Activated naive CD8-positive, alpha-beta T cell treated with anti-CD3 and anti-CD28 coated beads, Interleukin-2, amount 50 U/mL, for 16 hours (primary cell): ENCODE measurements around the gene MRPS9.
A peak's percentile ranks its signal among the peaks of the same experiment; 100 is the strongest.

Experiments used
- DNase-seq: peaks from one replicate; pipeline ENCODE4 v3.0.0-alpha.2; 2020; ENCODE audit warnings: low read depth, low spot score

MRPS9 gene

DNA sequence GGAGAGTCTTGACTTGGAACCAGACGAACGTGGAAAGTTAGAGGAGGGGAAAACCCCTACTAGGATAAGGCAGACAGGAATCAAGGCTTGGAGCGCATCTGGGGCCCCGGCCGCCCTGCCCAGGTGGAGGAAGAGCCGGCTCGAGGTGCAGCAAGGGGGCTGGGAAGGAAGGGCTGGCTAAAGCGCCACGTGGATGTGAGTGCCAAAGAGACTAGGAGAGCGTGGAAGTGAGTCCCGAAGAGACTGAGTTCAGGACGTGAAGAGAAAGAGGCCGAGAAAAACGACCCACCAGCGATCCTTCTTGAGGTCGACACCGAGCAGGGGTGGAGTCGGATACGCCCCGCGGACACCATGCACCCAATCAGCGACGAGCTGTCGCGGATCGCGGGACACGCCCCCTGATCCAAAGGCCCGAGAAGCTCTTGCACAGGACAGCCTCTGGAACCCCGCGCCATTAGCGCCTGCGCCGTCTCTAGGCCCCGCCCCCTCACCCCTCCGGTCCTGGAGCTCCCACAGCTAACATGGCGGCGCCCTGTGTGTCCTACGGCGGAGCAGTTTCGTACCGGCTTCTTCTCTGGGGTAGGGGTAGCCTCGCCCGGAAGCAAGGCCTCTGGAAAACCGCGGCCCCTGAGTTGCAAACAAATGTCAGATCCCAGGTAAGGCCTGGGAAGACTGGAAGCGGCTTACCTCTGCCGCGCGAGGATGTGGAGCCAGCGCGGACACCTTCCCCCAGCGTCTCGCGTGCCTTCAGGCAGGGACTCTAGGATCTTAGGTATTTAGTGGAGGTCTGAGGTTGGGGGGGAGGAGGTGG, at the start of gene MRPS9:
TSS of gene MRPS9 (plus strand) at position 498 of the 811 bp plus-strand sequence. CDS start at position 522, 24 bp downstream.
- peak; percentile 99 for DNase-seq

- DNase-seq, result no peak
These were observed 32.5 kb upstream of the MRPS9 start for GRCh38 chr2:105005181-105005951.

DNA sequence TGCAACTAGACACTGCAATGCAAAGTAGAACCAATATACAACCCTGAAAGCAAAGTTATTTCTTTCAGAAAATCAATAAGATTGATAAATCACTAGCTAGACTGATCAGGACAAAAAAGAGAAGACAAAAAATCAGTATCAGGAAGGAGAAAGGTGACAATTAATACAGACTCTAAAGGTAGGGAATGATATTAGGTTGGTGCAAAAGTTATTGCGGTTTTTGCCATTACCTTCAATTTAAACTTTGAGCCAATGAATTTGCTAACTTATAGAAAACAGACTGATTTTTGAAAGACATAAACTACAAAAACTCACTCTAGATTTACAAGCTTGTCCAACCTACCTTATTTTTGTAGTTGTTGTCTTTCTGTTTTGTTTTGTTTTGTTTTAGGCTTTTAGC, 30.5 kb upstream of the MRPS9 start:
- DNase-seq, result no peak

- DNase-seq, result no peak
These were observed 5.4 kb upstream of the MRPS9 start for GRCh38 chr2:105032476-105032875.

GRCh38 chr2:105034170-105034569, 3.7 kb upstream of the MRPS9 start:
- DNase-seq, result no peak

DNA sequence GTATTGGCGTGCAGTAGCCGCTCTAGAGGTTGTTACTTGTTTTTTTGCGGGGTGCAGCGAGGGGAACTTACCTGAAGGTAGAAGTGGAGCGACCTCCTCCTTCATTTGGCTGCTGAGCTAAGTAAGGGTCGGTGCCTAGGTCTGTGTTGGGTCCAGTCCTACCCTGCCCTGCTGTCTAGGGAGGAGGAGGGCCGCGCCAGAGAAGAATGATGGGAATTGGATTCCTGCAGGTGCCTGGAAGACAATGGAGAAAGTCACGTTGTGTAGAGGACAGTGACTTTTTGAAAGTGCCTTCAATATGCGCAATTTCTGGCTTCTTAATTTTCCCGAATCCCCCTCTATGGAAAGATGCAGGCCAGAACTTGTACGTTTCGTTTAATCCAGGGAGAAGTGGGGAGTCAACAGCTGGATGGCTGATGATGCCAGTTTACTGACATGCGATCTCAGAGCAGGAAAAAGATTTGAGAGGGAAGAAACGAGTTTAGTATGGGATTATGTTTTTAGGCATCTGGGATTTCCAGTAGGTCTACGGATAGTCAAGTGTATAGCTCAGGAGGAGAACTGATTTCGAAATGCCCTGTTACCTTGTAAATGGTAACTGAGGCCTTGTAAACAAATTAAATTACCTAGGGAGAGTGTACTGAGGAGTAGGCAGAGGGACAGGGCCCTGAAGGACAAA, 653 bp downstream of the MRPS9 start:
- DNase-seq, result no peak

DNA sequence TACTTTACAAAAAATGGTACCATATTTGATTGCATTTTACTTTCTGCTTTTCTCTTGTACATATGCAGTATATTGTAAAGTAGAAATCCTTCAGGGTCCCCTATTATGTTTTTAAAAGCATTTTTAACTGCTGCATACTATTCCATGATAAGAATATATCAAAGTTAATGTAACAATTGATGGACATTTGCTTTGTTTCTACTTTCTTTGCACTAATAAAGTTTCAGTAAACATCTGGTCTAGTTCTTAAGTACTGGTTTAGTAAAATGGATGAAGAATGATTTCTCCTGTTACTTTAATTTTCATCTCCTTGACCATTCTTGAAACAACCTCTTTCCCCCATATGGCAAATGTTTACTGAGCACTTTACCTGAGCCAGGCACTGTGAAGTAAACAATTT, 1.7 kb downstream of the MRPS9 start:
- DNase-seq, result no peak

DNA sequence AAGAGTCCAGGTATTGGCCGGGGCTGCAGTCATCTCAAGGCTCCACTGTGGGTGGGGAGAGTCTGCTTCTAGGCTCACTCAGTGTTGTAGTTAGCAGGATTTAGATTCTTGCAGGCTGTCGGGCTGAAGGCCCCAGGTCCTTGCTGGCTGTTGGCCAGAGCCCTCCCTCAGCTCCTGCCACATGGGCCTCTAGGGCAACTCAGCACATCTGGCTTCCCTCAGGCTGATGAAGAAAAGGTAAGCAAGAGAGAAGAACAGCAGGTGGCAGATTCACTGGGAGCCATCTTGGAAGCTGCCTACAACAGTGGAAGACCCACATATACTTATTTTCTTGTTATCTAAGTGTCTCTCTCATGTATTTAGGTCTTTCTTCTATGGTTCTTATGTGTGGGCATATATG, 4.3 kb downstream of the MRPS9 start:
- no peak for DNase-seq

DNA sequence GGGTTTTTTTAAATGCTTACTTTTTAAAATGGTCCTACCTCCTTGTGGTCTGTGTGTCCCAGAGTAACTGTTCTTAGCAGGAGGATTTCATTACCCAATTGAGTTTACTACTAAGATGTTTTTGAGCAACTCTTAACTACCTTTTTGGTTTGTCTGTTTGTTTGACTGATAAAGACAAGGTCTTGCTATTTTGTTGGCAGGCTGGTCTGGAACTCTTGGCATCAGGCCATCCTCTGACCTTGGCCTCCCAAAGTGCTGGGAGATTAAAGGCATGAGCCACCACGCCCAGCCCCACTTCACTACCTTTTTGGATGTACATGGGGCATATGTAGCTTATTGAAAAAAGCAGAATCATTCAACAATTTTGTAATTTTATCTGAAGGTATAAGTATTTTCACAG, 14.9 kb downstream of the MRPS9 start:
- DNase-seq, result no peak

DNA sequence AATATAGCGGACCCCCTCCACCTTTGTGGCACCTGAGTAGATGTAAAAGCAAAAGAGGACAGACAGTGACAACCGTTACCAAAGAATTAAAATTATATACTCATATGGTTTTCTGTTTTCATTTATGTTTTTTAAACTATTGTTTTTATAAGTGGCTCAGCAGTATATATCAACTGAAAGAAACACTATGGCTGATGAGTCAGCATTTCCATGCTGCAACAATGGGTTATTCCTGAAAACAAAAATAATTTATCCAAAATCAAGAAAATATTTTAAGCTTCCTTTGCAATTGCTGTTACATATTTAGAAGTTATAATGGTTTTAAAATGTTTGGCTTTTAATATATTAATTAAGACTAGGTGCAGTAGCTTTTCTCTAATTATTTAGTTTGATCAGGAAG, 17.7 kb downstream of the MRPS9 start:
- DNase-seq, result no peak

GRCh38 chr2:105056245-105056644, 18.4 kb downstream of the MRPS9 start:
- no peak for DNase-seq

- DNase-seq, result no peak
These were observed 19.1 kb downstream of the MRPS9 start for GRCh38 chr2:105057005-105057404.

- no peak for DNase-seq
These were observed 23.7 kb downstream of the MRPS9 start for GRCh38 chr2:105061560-105061959.

DNA sequence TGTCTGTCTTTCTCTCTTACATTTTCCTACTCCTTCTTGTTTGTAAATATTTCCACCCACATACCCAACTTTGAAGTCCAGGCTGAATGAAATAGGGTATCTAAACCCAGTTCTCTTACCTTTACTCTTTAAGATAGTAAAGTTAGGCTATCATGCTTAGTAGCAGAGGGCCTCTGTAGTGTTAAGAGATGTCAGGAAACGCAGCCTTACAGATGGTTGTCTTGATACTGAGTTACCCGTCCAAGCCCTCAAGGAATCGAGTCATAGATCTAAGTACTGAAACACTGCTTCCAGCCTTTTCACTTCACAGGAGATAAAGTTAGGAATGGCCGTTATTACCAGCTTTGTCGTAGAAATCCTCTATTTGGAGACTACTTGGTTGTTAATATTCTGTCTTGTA, 24.3 kb downstream of the MRPS9 start:
- no peak for DNase-seq

DNA sequence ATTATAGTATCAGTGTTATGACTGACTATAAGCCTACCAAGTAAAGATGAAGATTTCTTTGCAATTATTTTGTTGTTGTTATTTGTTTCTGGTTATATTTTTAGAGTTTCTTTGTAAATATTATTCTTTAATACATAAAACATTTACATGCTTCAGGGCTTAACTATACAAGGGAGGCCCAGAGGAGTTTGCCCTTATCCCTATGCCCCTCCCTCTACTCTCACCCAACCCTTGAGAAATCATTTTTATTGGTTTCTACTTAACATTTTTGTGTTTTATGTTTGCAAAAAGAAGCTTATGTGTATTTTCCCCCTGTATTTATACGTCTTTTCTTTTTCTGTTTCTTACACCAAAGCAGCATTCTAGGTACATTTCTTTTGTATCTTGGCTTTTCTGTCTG, 30.5 kb downstream of the MRPS9 start:
- DNase-seq, result no peak

DNA sequence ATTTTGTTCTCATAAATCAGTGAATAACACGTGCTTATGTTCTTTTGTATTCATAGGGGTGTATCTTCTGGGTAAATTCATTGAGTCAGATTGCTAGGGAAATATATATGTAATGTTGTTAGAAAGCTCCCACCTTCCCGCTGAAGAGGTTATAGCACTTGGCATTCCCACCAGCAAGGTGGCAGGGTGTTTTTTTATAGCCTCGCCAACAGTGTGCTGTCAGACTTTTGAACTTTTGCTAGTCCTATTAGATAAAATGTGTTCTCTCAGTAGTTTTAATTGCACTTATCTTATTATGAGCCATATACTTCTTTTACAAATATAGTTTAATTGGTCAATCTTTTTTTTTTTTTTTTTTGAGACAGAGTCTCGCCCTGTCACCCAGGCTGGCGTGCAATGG, 31.0 kb downstream of the MRPS9 start:
- DNase-seq, result no peak

- no peak for DNase-seq
These were observed 32.4 kb downstream of the MRPS9 start for GRCh38 chr2:105070010-105070865.

- DNase-seq, result no peak
These were observed 33.5 kb downstream of the MRPS9 start for GRCh38 chr2:105071379-105071778.

DNA sequence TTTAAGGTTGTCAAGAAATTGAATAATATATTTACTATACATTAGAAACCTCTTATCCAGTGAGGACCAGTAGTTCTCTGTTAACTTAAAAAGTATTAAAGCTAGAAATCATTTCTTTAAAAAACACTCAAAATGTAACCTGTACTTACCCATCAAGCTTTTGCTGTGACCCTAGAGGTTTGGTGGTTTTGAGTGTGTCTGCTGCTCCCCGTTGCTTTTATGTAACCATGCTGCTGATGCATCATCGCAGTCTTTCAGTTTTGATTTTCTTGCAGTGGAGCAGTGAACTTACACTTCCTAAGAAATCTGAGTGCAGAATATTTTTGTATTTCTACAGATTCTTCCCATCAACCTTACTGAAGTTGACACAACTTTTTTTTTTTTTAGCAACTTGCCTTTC, 34.2 kb downstream of the MRPS9 start:
- no peak for DNase-seq

- no peak for DNase-seq
These were observed 35.7 kb downstream of the MRPS9 start for GRCh38 chr2:105073591-105073990.

GRCh38 chr2:105076121-105076520, 38.3 kb downstream of the MRPS9 start:
- DNase-seq, result no peak
